ENCODE data around the gene SPATS2. TPM values are rescaled to one million over a fixed set of nuclear protein-coding genes. Genes with fewer than 3 reads are reported as not detected.

SPATS2 gene
- total and polyA plus RNA-seq, 3 donors from 2014 or later: 47.1 to 67.5 (median 65.0) TPM

DNA sequence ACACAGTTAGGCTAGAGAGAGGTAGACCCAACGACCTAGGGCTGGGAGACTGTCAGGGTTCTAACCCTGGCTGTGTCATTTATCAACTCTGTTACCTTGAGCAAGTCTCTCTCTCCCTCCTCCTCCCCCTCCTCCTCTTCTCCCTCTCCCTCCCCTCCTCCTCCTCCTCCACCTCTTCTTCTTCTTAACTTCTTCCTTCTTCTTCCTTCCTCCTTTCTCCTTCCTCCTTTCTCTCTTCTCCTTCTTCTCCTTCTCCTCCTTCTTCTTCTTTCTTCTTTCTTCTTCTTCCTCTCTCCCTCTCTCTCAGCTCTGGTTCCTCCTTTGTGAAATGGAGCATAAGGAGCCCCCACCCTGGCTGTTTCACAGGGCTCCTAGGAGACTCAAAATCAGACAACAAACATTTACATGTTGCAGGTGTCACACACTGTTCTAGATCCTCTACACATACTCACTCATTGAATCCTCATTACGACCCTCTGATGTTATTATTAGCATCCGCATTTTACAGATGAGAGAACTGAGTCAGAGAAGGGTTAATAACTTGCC, 169.3 kb downstream of the SPATS2 start:
- intact Hi-C loops (cut with DNase I; ENCODE audit: low total_unique reads): no loop called here
- no peaks in the 10 kb centered on the region for H3K36me3 ChIP-seq (ENCODE audit: low read depth, missing control alignments)
- TF ChIP-seq, protein P1, sequence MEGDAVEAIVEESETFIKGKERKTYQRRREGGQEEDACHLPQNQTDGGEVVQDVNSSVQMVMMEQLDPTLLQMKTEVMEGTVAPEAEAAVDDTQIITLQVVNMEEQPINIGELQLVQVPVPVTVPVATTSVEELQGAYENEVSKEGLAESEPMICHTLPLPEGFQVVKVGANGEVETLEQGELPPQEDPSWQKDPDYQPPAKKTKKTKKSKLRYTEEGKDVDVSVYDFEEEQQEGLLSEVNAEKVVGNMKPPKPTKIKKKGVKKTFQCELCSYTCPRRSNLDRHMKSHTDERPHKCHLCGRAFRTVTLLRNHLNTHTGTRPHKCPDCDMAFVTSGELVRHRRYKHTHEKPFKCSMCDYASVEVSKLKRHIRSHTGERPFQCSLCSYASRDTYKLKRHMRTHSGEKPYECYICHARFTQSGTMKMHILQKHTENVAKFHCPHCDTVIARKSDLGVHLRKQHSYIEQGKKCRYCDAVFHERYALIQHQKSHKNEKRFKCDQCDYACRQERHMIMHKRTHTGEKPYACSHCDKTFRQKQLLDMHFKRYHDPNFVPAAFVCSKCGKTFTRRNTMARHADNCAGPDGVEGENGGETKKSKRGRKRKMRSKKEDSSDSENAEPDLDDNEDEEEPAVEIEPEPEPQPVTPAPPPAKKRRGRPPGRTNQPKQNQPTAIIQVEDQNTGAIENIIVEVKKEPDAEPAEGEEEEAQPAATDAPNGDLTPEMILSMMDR (IDR thresholded peaks at IDR 0.05): no peak
- TF ChIP-seq POLR2A (IDR thresholded peaks at IDR 0.05): no peak
- peaks cover 4% of the 10 kb centered on the region for H3K4me1 ChIP-seq
- H3K9me3 ChIP-seq: no peaks in the 10 kb centered on the region
- no peak overlapping the region for H3K4me3 ChIP-seq
- H3K27ac ChIP-seq: no peak overlapping the region
- no peak for DNase-seq
- no peaks in the 10 kb centered on the region for H3K27me3 ChIP-seq
- 59 to 70% methylated on average over 3 of the region's 3 CpGs for WGBS, 2 donors

DNA sequence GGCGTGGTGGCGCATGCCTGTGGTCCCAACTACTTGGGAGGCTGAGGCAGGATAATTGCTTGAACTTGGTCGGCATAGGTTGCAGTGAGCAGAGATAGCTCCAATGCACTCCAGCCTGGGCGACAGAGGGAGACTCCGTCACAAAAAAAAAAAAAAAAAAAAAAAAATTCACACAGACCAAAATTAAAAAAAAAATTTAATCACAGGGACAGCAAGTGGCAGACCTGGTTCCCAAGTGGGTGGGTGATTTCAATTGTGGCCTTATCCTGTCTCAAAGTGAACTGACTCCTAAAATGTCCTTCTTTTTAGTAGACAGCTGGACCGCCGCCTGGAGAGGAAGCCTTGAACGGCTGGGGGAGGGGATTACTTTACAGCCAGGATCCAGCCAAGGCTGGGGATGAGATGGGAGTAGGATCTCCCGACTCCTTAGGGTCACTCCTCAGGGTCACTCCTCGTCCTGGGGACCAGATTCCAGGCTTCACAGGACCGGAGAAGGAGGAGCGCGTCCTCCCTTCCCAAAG, 170.0 kb downstream of the SPATS2 start:
- no peaks in the 10 kb centered on the region for H3K36me3 ChIP-seq (ENCODE audit: low read depth, missing control alignments)
- H3K9me3 ChIP-seq: no peaks in the 10 kb centered on the region
- no peaks in the 10 kb centered on the region for H3K27me3 ChIP-seq
- intact Hi-C loops (cut with DNase I; ENCODE audit: low total_unique reads): no loop called here
- peak overlapping the region; percentile 27 to 62 for H3K4me3 ChIP-seq
- 18% methylated on average over 13 of the region's 13 CpGs for WGBS, 2 donors
- H3K4me1 ChIP-seq: peaks cover 4% of the 10 kb centered on the region
- no peak overlapping the region for H3K27ac ChIP-seq
- no peak for TF ChIP-seq POLR2A (IDR thresholded peaks at IDR 0.05)
- TF ChIP-seq, protein P1 (IDR thresholded peaks at IDR 0.05): no peak
- no peak for DNase-seq

DNA sequence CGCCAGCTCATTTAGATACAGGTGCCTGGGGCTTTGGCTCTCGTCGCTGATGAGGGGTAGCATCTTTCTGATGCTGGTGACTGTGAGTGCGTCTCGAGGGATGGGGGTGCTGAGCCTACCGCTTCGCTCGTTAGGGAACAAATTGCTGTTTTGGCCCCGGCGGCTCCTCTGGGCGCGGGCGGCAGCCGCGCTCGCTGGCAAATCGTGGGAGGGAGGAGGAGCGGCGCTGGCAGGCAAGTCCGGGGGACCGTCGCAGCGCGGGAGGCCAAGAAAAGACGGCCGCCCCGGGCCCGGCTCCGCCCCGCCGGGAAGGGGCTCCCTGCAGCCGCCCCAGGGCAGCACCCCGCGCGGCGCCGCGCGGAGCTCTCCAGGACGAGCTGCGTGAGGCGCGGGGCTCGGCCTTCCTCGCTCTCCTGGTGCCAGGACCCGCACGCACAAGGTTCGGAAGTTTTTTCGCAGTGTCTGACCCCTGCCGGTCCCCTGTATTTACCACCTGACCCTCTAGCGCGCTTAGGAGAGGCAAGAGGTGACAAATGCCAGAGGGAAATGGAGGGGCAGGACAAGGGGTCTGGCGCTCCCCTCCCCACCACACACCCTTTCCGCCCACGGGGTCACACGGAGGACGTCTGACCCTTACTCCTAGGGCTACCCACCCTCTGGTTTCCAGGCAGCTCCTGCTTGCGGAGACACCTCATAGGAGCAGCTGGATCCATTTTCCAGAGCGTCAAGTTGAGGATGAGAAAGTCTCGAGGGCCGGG, 170.7 kb downstream of the SPATS2 start:
- Histone ChIP-seq H3K36me3 (ENCODE audit: low read depth, missing control alignments) (no peaks in the 10 kb centered on the region), H3K27me3 (no peaks in the 10 kb centered on the region), H3K27ac (no peak overlapping the region), H3K9me3 (no peaks in the 10 kb centered on the region), H3K4me1 (peaks cover 4% of the 10 kb centered on the region), H3K4me3 (peak overlapping the region; percentile 27 to 62)
- DNase-seq: no peak
- intact Hi-C loops (cut with DNase I; ENCODE audit: low total_unique reads): no loop called here
- TF ChIP-seq, protein P1 (IDR thresholded peaks at IDR 0.05): no peak
- no peak for TF ChIP-seq POLR2A (IDR thresholded peaks at IDR 0.05)
- 1% methylated on average over 17 to 46 of the region's 61 CpGs for WGBS, 2 donors

DNA sequence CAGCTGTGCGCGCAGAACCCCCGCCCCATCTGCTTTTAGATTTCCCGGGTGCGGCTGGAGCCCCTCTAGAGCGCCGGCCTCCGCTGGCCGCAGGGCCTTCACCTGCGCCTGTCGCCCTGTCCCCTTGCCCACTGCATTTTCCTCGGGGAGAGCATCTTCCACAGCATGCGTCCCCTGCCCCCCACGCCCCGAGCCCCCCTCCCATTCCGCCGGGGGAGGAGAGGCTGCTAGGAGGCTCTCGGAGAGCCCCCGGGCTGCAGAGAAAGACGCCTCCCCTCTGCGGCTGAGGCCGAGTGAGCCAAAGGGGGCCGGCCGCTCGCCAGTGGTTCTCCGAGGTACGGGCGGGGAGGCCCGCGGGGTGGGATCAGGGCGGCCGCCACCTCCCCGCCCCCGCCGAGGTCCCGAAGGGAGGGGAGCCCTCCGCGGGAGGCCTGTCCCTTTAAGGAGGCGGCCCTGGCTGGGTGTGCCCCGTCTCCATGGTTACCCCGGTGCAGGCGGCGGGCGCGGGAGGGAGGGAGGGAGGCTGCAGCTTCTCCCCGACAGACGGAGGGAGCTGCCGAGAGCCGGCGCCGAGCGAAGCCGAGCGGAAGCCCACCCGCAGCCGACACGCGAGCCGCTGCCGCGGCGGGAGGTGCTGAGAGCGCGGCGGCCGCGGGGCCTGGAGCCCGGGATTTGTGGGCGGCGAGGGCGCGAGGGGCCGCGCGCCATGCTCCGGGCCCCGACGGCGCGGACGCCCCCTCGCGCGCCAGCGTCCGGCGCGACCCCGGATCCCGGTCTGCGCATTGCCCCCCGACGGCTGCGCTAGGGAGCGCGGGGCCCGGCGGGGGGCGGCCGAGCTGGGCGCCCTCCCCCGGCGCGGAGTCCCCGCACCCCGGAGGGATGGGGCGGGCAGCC, 171.5 kb downstream of the SPATS2 start, which contains the start of gene KCNH3:
Gene KCNH3 (plus strand): TSS at position 521 of the 894 bp plus-strand sequence. CDS start 387 bp downstream, outside the sequence.
- Histone ChIP-seq H3K27me3 (no peaks in the 10 kb centered on the region), H3K4me3 (peak within 1 kb of the TSS; percentile 27 to 62), H3K36me3 (ENCODE audit: low read depth, missing control alignments) (no peaks in the 10 kb centered on the region), H3K27ac (no peak within 1 kb of the TSS), H3K4me1 (peaks cover 4% of the 10 kb centered on the region), H3K9me3 (no peaks in the 10 kb centered on the region)
- WGBS, 2 donors: 0 to 2% methylated on average over 2 to 94 of the region's 107 CpGs
- intact Hi-C loops (cut with DNase I; ENCODE audit: low total_unique reads): no loop called here
- peak; percentile 87 for DNase-seq
- TF ChIP-seq POLR2A (IDR thresholded peaks at IDR 0.05): no peak
- TF ChIP-seq, protein P1 (IDR thresholded peaks at IDR 0.05): no peak

Data from testis (tissue), 3 donors.